Psoas muscle (tissue), 8 donors: ENCODE measurements around the gene CAMK2A. TPM values are rescaled to one million over a fixed set of nuclear protein-coding genes. Genes with fewer than 3 reads are reported as not detected.

Experiments used
- ATAC-seq, 4 donors: fragments of 200-7000 bp; cut with Tn5 transposase; one replicate each; pipeline ENCODE4 v1.9.1; 2020; ENCODE audit warnings: moderate library complexity in 3 of 4, mild to moderate bottlenecking in 2 of 4
- DNase-seq, 2 donors: peaks; one replicate each; pipeline ENCODE4 v3.0.0-alpha.2; 2020
- H3K27ac ChIP-seq: fragments of 200-600 bp; one replicate; pipeline ENCODE4 v1.8.0; 2022
- H3K27me3 ChIP-seq, 3 donors: fragments of 200-600 bp in 1 of 3; one replicate each; pipeline versions ENCODE4 v1.6.1 to v1.8.0; 2013 to 2022; ENCODE audit warnings: low read length in 2 of 3, mild to moderate bottlenecking in 2 of 3, moderate library complexity in 1 of 3; ENCODE audit not compliant: insufficient read depth in 3 of 3
- H3K36me3 ChIP-seq, 2 donors: fragments of 200-600 bp in 1 of 2; one replicate each; pipeline versions ENCODE4 v1.6.1 to v1.8.0; 2013 to 2022; ENCODE audit warnings: low read depth in 1 of 2, mild to moderate bottlenecking in 1 of 2, moderate library complexity in 1 of 2; ENCODE audit not compliant: insufficient read depth in 1 of 2
- H3K4me1 ChIP-seq: fragments of 200-600 bp; one replicate; pipeline ENCODE4 v1.8.0; 2022
- H3K4me3 ChIP-seq: fragments of 200-600 bp; one replicate; pipeline ENCODE4 v1.8.0; 2022; ENCODE audit warnings: mild to moderate bottlenecking
- H3K9me3 ChIP-seq: fragments of 200-600 bp; one replicate; pipeline ENCODE4 v1.8.0; 2022
- CTCF ChIP-seq: fragments of 200-600 bp; IDR thresholded peaks from one replicate; pipeline ENCODE4 v1.8.0; 2022; ENCODE audit warnings: antibody characterized with exemption
- WGBS, 3 donors: extraction: QIAGEN DNeasy Blood & Tissue Kit; methylation state at CpG; one replicate each; pipeline versions ENCODE4 v1.1.6 to v1.1.7; 2013; 5-methylcytosine and 5-hydroxymethylcytosine counted together
- intact Hi-C, 2 donors: fragments of 100-400 bp; cut with DNase I; formaldehyde crosslinking; loops; one replicate each; pipeline versions ENCODE4 v1.11.0 to v1.14.2; 2022
- polyA plus RNA-seq, 3 donors: library from polyadenylated mRNA; stranded (reverse); fragments of 200-250 nt; gene quantifications; one replicate each; pipeline ENCODE4 v1.2.3, GENCODE V29; 2013
- total RNA-seq, 4 donors: library from RNA; stranded (reverse); fragmentation: NEBNext Ultra II Directional in 2 of 4; extraction: Animal tissue kit (Norgen Biotek cat#: 25700) in 2 of 4; gene quantifications; one replicate each; pipeline versions ENCODE4 v1.2.1 to v1.2.4, GENCODE V29; 2021 to 2023
- donor health status: healthy with polysubstance abuse.
- donor health status: DM: no; HTN: no; CAD: no; lungs with moderate emphysema.
- donor health status: Bipolar disorder and iron deficiency.
- donor health status: healthy.
- donor health status: DM: yes; HTN: yes; CAD: no.
- donor health status: DM: no; HTN: no; CAD: no.
- donor health status: DM: no; HTN: no; CAD: no.
- donor health status: DM: yes; HTN: yes; CAD: no.

The CAMK2A gene
- total and polyA plus RNA-seq, 7 donors = 8.1 to 118 (median 45.3) TPM

DNA sequence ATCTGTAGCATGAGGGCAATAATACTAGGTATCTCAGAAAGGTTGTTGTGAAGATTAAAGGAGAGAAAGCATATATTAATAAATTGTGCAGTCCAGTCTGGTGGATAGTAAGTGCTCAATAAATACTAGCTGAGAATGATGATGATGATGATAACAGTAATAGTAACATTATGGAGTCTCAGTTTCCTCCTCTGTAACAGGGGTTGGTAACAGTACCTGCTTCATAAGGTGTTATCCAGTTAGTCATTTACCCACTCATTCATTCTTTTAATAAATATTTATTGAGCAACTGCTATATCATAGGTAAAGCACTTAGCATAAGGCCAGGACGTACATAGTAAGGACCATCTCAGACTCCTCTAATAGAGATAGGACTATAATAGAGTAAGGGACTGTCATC, 92.1 kb downstream of the CAMK2A start:
- Histone ChIP-seq H3K9me3 (no peaks in the 10 kb centered on the region), H3K4me3 (no peak overlapping the region), H3K36me3 (no peaks in the 10 kb centered on the region), H3K27me3 (no peaks in the 10 kb centered on the region), H3K27ac (no peak overlapping the region), H3K4me1 (no peaks in the 10 kb centered on the region)
- no peak for TF ChIP-seq CTCF
- 94 to 98% (median 97%) methylated on average over 1 of the region's 1 CpG for WGBS, 3 donors
- ATAC-seq = no peak
- intact Hi-C loops = no loop called here
- DNase-seq = no peak

DNA sequence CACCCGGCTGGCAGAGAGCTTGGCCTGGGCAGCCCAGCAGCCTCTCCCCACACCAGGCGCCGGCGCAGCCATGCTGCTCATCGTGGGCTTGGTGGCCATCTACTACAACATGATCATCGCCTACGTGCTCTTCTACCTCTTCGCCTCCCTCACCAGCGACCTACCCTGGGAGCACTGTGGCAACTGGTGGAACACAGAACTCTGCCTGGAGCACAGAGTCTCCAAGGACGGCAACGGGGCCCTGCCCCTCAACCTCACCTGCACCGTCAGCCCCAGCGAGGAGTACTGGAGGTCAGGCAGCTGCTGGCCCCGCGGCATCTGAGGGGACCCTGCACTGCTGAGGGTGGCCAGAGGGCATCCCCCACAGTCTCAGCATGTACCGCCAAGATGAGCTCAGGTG, 92.6 kb downstream of the CAMK2A start:
- intact Hi-C loops = no loop called here
- Histone ChIP-seq H3K4me1 (no peaks in the 10 kb centered on the region), H3K4me3 (no peak overlapping the region), H3K27ac (no peak overlapping the region), H3K9me3 (no peaks in the 10 kb centered on the region), H3K36me3 (no peaks in the 10 kb centered on the region), H3K27me3 (no peaks in the 10 kb centered on the region)
- WGBS, 3 donors = 92 to 94% (median 93%) methylated on average over 16 of the region's 16 CpGs
- ATAC-seq (no peak), DNase-seq (no peak)
- no peak for TF ChIP-seq CTCF

GRCh38 chr5:150196514-150196913, 93.1 kb downstream of the CAMK2A start:
- intact Hi-C loops = no loop called here
- H3K36me3 ChIP-seq = no peaks in the 10 kb centered on the region
- H3K9me3 ChIP-seq = no peaks in the 10 kb centered on the region
- H3K27ac ChIP-seq = no peak overlapping the region
- H3K4me1 ChIP-seq = no peaks in the 10 kb centered on the region
- H3K27me3 ChIP-seq = no peaks in the 10 kb centered on the region
- DNase-seq (no peak), ATAC-seq (no peak)
- 67 to 79% (median 79%) methylated on average over 5 of the region's 5 CpGs for WGBS, 3 donors
- H3K4me3 ChIP-seq = no peak overlapping the region
- TF ChIP-seq CTCF = no peak

DNA sequence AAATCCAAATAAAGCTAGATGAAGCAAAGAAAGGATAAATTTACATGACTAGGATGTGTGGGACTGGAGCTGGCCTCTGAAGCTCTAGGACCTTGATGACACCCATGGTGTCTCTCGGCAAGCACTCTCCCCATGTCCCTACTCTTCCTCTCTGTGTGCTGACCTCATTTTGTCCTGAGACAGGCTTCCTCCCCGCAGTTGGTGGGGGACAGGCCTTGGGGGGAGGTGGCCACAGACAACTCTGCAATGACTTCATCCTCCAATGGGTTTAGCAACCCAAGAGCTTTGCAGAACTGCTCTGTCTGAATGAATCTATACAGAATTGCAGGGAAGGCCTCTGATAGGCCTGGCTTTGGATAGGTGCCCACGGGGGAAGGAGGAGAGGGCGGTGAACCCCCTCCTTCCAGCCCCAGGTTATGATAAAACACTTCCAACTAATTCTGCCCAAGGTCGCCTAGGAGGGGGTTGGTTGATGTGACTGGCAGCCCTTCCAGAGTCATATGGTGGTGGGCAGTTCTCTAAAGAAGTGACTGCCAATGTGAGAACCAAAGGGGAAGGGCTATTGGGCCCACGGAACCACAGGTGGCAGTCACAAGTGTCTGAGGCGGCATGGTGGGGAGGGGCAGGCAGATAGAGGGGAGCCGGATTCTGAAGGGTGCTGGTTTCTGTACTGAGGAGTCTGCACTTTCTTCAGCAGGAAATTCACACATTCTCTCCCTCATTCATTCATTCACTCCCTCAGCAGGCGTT, 93.7 kb downstream of the CAMK2A start:
- no peak overlapping the region for H3K27ac ChIP-seq
- no peak overlapping the region for H3K4me3 ChIP-seq
- H3K4me1 ChIP-seq = no peaks in the 10 kb centered on the region
- no peak for TF ChIP-seq CTCF
- 88 to 90% (median 89%) methylated on average over 9 of the region's 9 CpGs for WGBS, 3 donors
- H3K9me3 ChIP-seq = no peaks in the 10 kb centered on the region
- intact Hi-C loops = no loop called here
- ATAC-seq (no peak), DNase-seq (no peak)
- H3K36me3 ChIP-seq = no peaks in the 10 kb centered on the region
- no peaks in the 10 kb centered on the region for H3K27me3 ChIP-seq

DNA sequence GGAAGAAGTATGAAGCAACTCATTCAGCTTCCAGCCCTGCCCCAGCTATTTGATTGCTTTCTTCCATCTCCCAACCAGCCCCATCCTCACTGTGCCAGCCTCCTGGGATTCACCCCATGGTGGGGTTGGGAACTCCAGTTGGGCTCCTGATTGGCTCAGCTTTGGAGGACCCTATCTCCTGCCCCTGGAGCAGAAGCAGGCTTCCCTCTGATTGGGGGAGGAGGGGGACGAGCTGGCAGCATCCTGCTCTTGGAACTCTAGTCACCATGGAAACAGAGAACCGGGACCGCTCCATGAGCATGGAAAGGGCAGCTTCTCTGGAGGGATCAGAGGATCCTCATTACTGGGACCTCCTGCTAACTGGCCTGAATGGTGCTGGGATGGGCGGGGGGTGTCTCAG, 97.1 kb downstream of the CAMK2A start:
- WGBS, 3 donors = 76 to 79% (median 77%) methylated on average over 4 of the region's 4 CpGs
- no peak for DNase-seq
- no peak for TF ChIP-seq CTCF
- no peak for ATAC-seq
- Histone ChIP-seq H3K27ac (no peak overlapping the region), H3K4me3 (no peak overlapping the region), H3K36me3 (no peaks in the 10 kb centered on the region), H3K4me1 (peaks cover 14% of the 10 kb centered on the region), H3K9me3 (no peaks in the 10 kb centered on the region), H3K27me3 (peaks cover 0 to 7% (median 0%) of the 10 kb centered on the region in 3 donors)
- intact Hi-C loops = no loop called here
